Activated CD8-positive, alpha-beta memory T cell treated with anti-CD3 and anti-CD28 coated beads for 1 hour (primary cell): ENCODE data around the gene EXOC3L2.
"Not testable (repeated sequence)": the region's sequence is repeated elsewhere in the genome, so short reads cannot be mapped to it uniquely, and the experiment has no call there.

Source experiments
- DNase-seq, 2 donors: peaks; one replicate each; pipeline ENCODE4 v3.0.0-alpha.2; 2020; ENCODE audit warnings: low read depth in 1 of 2; ENCODE audit errors: extremely low read depth in 1 of 2

The EXOC3L2 gene

GRCh38 chr19:45245334-45245787, at the start of gene EXOC3L2:
TSS of gene EXOC3L2 (minus strand) at chr19:45245407. CDS start at chr19:45239045, 6,362 bp downstream.
- DNase-seq = no peak

- DNase-seq = no peak
Observed at GRCh38 chr19:45294291-45295029, 49.3 kb upstream of the EXOC3L2 start.

- DNase-seq = no peak
Observed at GRCh38 chr19:45293682-45294081, 48.5 kb upstream of the EXOC3L2 start.

- DNase-seq = no peak
Observed at GRCh38 chr19:45291834-45292233, 46.6 kb upstream of the EXOC3L2 start.

GRCh38 chr19:45290381-45290931, 45.2 kb upstream of the EXOC3L2 start:
- no peak for DNase-seq

- no peak for DNase-seq
Observed at GRCh38 chr19:45283443-45284033, 38.3 kb upstream of the EXOC3L2 start.

- no peak for DNase-seq
Observed at GRCh38 chr19:45280471-45280961, 35.3 kb upstream of the EXOC3L2 start.

GRCh38 chr19:45279587-45280192, 34.5 kb upstream of the EXOC3L2 start:
- no peak for DNase-seq

GRCh38 chr19:45278087-45278486, 32.9 kb upstream of the EXOC3L2 start:
- DNase-seq = no peak

- no peak for DNase-seq
Observed at GRCh38 chr19:45276284-45276687, 31.1 kb upstream of the EXOC3L2 start.

- no peak for DNase-seq
Observed at GRCh38 chr19:45275370-45275971, 30.3 kb upstream of the EXOC3L2 start.

GRCh38 chr19:45273521-45273855, 28.3 kb upstream of the EXOC3L2 start:
- DNase-seq = no peak

- no peak for DNase-seq
Observed at GRCh38 chr19:45271735-45272108, 26.5 kb upstream of the EXOC3L2 start.

GRCh38 chr19:45271098-45271734, 26.0 kb upstream of the EXOC3L2 start:
- DNase-seq = no peak

- DNase-seq = not testable (repeated sequence)
Observed at GRCh38 chr19:45269939-45270338, 24.7 kb upstream of the EXOC3L2 start.

- no peak for DNase-seq
Observed at GRCh38 chr19:45267296-45267695, 22.1 kb upstream of the EXOC3L2 start.

- no peak for DNase-seq
Observed at GRCh38 chr19:45265375-45265774, 20.2 kb upstream of the EXOC3L2 start.

GRCh38 chr19:45264781-45265317, 19.6 kb upstream of the EXOC3L2 start:
- no peak for DNase-seq

- DNase-seq = no peak
Observed at GRCh38 chr19:45263013-45263412, 17.8 kb upstream of the EXOC3L2 start.

GRCh38 chr19:45262570-45262969, 17.4 kb upstream of the EXOC3L2 start:
- no peak for DNase-seq

GRCh38 chr19:45258862-45259261, 13.7 kb upstream of the EXOC3L2 start:
- no peak for DNase-seq
